K562 (cell line): ENCODE results near the gene CAPN2. TPM values are rescaled to one million over a fixed set of nuclear protein-coding genes. Genes with fewer than 3 reads are reported as not detected.

Experiments
- ATAC-seq: fragments of 200-7000 bp; cut with Tn5 transposase; 3 replicates; pipeline ENCODE4 v1.9.1; 2020; ENCODE audit warnings: moderate library complexity
- BruUV-seq: library from RNA; stranded (reverse); fragments of 400-500 nt; replicated peaks from 2 replicates; lab custom pipeline; 2021; lab: Mats Ljungman, UMichigan
- CTCF ChIA-PET: fragments of 300-600 bp; formaldehyde crosslinking; extraction: SDS; loops from one replicate; lab custom pipeline; 2021; ENCODE audit warnings: low intra/inter-chr PET ratio; lab: Yijun Ruan, JAX
- POLR2A ChIA-PET: fragments of 300-600, 350-650 bp; sonication (Branson Sonifier 250); formaldehyde crosslinking; extraction: SDS; loops from one replicate; lab custom pipeline; 2021; ENCODE audit warnings: antibody characterized with exemption, inconsistent platforms; lab: Yijun Ruan, JAX
- DNase-seq, 4 experiments: peaks; one replicate each; pipeline versions ENCODE4 v3.0.0 to v3.0.0-alpha.2; 2011 to 2018; ENCODE audit warnings: low spot score in 3 of 4, mixed read lengths in 3 of 4; ENCODE audit errors: extremely low read depth in 1 of 4
- FAIRE-seq: peaks from 2 replicates; lab custom pipeline; 2011; peaks lifted over from hg19 to GRCh38; lab: Jason Lieb, UNC
- H2AFZ ChIP-seq: 2 replicates; pipeline ENCODE4 v1.6.0; 2011; ENCODE audit warnings: low read depth, low read length, control low read depth, inconsistent platforms
- H3K27ac ChIP-seq: fragments of 200-600 bp; 3 replicates; pipeline ENCODE4 v1.8.0; 2011; ENCODE audit warnings: low read depth, mild to moderate bottlenecking, control low read depth, inconsistent platforms, low read length, moderate library complexity, mixed read lengths; ENCODE audit errors: extremely low read depth
- H3K27me3 ChIP-seq, 2 experiments: fragments of 300-600 bp in 1 of 2; 2 replicates in 1 of 2; 3 replicates in 1 of 2; pipeline versions ENCODE4 v1.6.0 to v1.8.0; 2011; ENCODE audit warnings: inconsistent platforms in 2 of 2, low read length in 2 of 2, mild to moderate bottlenecking in 1 of 2, mixed read lengths in 1 of 2, moderate library complexity in 1 of 2; ENCODE audit not compliant: control insufficient read depth in 2 of 2, insufficient read depth in 2 of 2
- H3K36me3 ChIP-seq: fragments of 300-600 bp; 3 replicates; pipeline ENCODE4 v1.8.0; 2011; ENCODE audit warnings: mild to moderate bottlenecking, low read length, inconsistent platforms; ENCODE audit not compliant: control insufficient read depth, insufficient read depth
- H3K4me1 ChIP-seq, 2 experiments: fragments of 200-600 bp in 1 of 2; replicated peaks in 1 of 2; 2 replicates in 1 of 2; 3 replicates in 1 of 2; pipeline versions ENCODE4 v1.5.1 to v1.8.0; 2011; ENCODE audit warnings: inconsistent platforms in 2 of 2, low read length in 2 of 2, mild to moderate bottlenecking in 1 of 2, mixed read lengths in 1 of 2, moderate library complexity in 1 of 2; ENCODE audit not compliant: control insufficient read depth in 2 of 2, insufficient read depth in 2 of 2
- H3K4me2 ChIP-seq: 2 replicates; pipeline ENCODE4 v1.6.1; 2011; ENCODE audit warnings: low read length, control low read depth, inconsistent platforms, mixed read lengths; ENCODE audit not compliant: insufficient read depth
- H3K4me3 ChIP-seq: fragments of 200-600 bp; sonication (generic), shearing (Covaris generic); 2 replicates; pipeline ENCODE4 v1.5.1; 2016; ENCODE audit warnings: control low read depth, inconsistent platforms
- H3K79me2 ChIP-seq: fragments of 200-600 bp; 3 replicates; pipeline ENCODE4 v1.8.0; 2011; ENCODE audit warnings: low read length, inconsistent platforms; ENCODE audit not compliant: control insufficient read depth, insufficient read depth
- H3K9ac ChIP-seq, 2 experiments: 2 replicates each; pipeline versions ENCODE4 v1.6.0 to v1.6.1; 2011; ENCODE audit warnings: low read depth in 2 of 2, low read length in 2 of 2, control low read depth in 1 of 2, inconsistent platforms in 1 of 2, mild to moderate bottlenecking in 1 of 2, mixed read lengths in 1 of 2; ENCODE audit not compliant: insufficient read depth in 1 of 2
- H3K9me1 ChIP-seq: one replicate; pipeline ENCODE4 v1.6.0; 2011; ENCODE audit warnings: inconsistent platforms, mild to moderate bottlenecking, low read length, moderate library complexity; ENCODE audit not compliant: control insufficient read depth, insufficient read depth
- H3K9me3 ChIP-seq: replicated peaks from 2 replicates; pipeline ENCODE4 v1.5.1; 2011; ENCODE audit warnings: low read depth, low read length, inconsistent platforms; ENCODE audit not compliant: control insufficient read depth, insufficient read depth
- H4K20me1 ChIP-seq: replicated peaks from 2 replicates; pipeline ENCODE4 v1.6.1; 2011; ENCODE audit warnings: low read length, inconsistent platforms, mixed read lengths; ENCODE audit not compliant: control insufficient read depth, insufficient read depth
- COPS2 ChIP-seq: fragments of 450-650 bp; conservative IDR thresholded peaks from 2 replicates; pipeline ENCODE4 v1.6.1; 2016; ENCODE audit warnings: mild to moderate bottlenecking, moderate library complexity
- DACH1 ChIP-seq: fragments of 450-650 bp; IDR thresholded peaks from 2 replicates; pipeline ENCODE4 v1.6.1; 2018; ENCODE audit not compliant: partially characterized antibody
- DDX20 ChIP-seq: fragments of 450-650 bp; IDR thresholded peaks from 2 replicates; pipeline ENCODE4 v1.6.1; 2016; ENCODE audit warnings: missing genetic modification characterization, low read depth, mild to moderate bottlenecking, missing compliant biosample characterization, moderate library complexity
- HDAC6 ChIP-seq: IDR thresholded peaks from 2 replicates; pipeline ENCODE4 v1.6.1; 2012; ENCODE audit warnings: low read depth, mild to moderate bottlenecking, control low read depth, inconsistent platforms, low read length, moderate library complexity
- HEY1 ChIP-seq: fragments of 250-450 bp; sonication (Bioruptor Pico); IDR thresholded peaks from 2 replicates; pipeline ENCODE4 v1.5.0; 2020; ENCODE audit warnings: mild to moderate bottlenecking, moderate library complexity, borderline replicate concordance
- HMGXB4 ChIP-seq: sonication (generic); formaldehyde crosslinking; IDR thresholded peaks from 2 replicates; pipeline ENCODE4 v1.8.1; 2023; ENCODE audit warnings: mild to moderate bottlenecking, missing genetic modification reagents
- JUND ChIP-seq, 2 experiments: IDR thresholded peaks; 2 replicates in 1 of 2; 3 replicates in 1 of 2; pipeline ENCODE4 v1.6.1; 2011; ENCODE audit warnings: borderline replicate concordance in 2 of 2, low read depth in 2 of 2, low read length in 2 of 2, improper control_type of control experiment in 1 of 2, missing biosample characterization in 1 of 2, missing genetic modification characterization in 1 of 2, missing genetic modification reagents in 1 of 2
- KDM5B ChIP-seq: fragments of 200-600 bp; sonication (generic); IDR thresholded peaks from 2 replicates; pipeline ENCODE4 v1.6.1; 2012; ENCODE audit warnings: low read depth, mild to moderate bottlenecking, moderate library complexity, low read length, control low read depth, inconsistent platforms; ENCODE audit not compliant: insufficient replicate concordance
- MAFG ChIP-seq: fragments of 450-650 bp; conservative IDR thresholded peaks from 2 replicates; pipeline ENCODE4 v1.6.1; 2016; ENCODE audit warnings: missing genetic modification characterization, missing compliant biosample characterization
- MYNN ChIP-seq, 2 experiments: sonication (generic); formaldehyde crosslinking in 1 of 2; IDR thresholded peaks; 2 replicates each; pipeline versions ENCODE4 v1.5.0 to v1.6.1; 2016 to 2020; ENCODE audit warnings: antibody characterized with exemption in 1 of 2, missing genetic modification reagents in 1 of 2
- RNF2 ChIP-seq: sonication (generic); IDR thresholded peaks from 2 replicates; pipeline ENCODE4 v1.6.1; 2016
- ZKSCAN3 ChIP-seq: fragments of 250-450 bp; sonication (Bioruptor Pico); IDR thresholded peaks from 2 replicates; pipeline ENCODE4 v1.4.0; 2020
- WGBS: fragments of 100-300 bp; shearing (Covaris generic); methylation state at CpG from one replicate; pipeline ENCODE4 v1.1.6; 2016; ENCODE audit warnings: low coverage, mixed read lengths; ENCODE audit not compliant: insufficient coverage; ENCODE audit errors: missing lambda C conversion rate; 5-methylcytosine and 5-hydroxymethylcytosine counted together
- in situ Hi-C: fragments of 300-500 bp; cut with MboI; formaldehyde crosslinking; loops from 4 replicates; pipeline ENCODE4 v1.15.0; 2018; ENCODE audit warnings: inconsistent platforms, mixed read lengths
- intact Hi-C: fragments of 100-400 bp; cut with micrococcal nuclease; formaldehyde crosslinking; loops from 2 replicates; pipeline ENCODE4 v1.14.2; 2022
- polyA plus RNA-seq, 8 experiments: library from polyadenylated mRNA; depleted of rRNA in 4 of 8; stranded (reverse) in 5 of 8; unstranded in 3 of 8; fragments of >200 nt; fragmentation: Nextera tagmentation in 2 of 8; fragmentation: Illumina TruSeq in 1 of 8; extraction: Ambion mirVana in 2 of 8; extraction: Trizol in 1 of 8; gene quantifications; 2 replicates each; pipeline versions ENCODE4 v1.2.1 to v1.2.3, GENCODE V29; 2011 to 2014; ENCODE audit warnings: inconsistent platforms in 1 of 8, missing spikeins in 1 of 8
- total RNA-seq, 7 experiments: library from RNA; depleted of rRNA in 6 of 7; stranded (reverse); fragments of >200 nt in 6 of 7; fragmentation: Illumina TruSeq in 2 of 7; extraction: Trizol in 2 of 7; gene quantifications; 2 replicates each; pipeline versions ENCODE4 v1.2.1 to v1.2.3, GENCODE V29; 2011 to 2021; ENCODE audit warnings: low replicate concordance in 1 of 7

Gene CAPN2
- total and polyA plus RNA-seq, 9 of the 15 experiments (the other 6 are each of a cell fraction or from before 2014, with no cell fraction given): 24.6 to 157 (median 101) TPM

GRCh38 chr1:223680188-223680587 lies 32.2 kb upstream of the CAPN2 start:
- H3K9ac ChIP-seq: no peak overlapping the region
- FAIRE-seq: no peak
- in situ Hi-C loops (loop anchor here (25.0 kb wide), 1 partner anchor 543 kb away; the partner anchor contains the start of gene TLR5), intact Hi-C loops (no loop called here)
- no peak overlapping the region for H2AFZ ChIP-seq
- no peak for TF ChIP-seq HDAC6
- no peak for TF ChIP-seq ZKSCAN3 (CRISPR knock-in tag)
- no peak for TF ChIP-seq DDX20 (tag)
- TF ChIP-seq DACH1: no peak
- no peak for TF ChIP-seq MAFG
- TF ChIP-seq COPS2: no peak
- no peak for TF ChIP-seq HMGXB4 (CRISPR knock-in tag)
- no peak for TF ChIP-seq KDM5B
- TF ChIP-seq JUND (IDR thresholded peaks at IDR 0.05; ENCODE audit: borderline replicate concordance, low read depth, low read length): no peak
- no peak for TF ChIP-seq JUND (tag; IDR thresholded peaks at IDR 0.05; ENCODE audit: borderline replicate concordance, low read depth, low read length)
- TF ChIP-seq MYNN (IDR thresholded peaks at IDR 0.05): no peak
- TF ChIP-seq MYNN (CRISPR knock-in tag; IDR thresholded peaks at IDR 0.05): no peak
- TF ChIP-seq HEY1 (CRISPR knock-in tag): no peak
- TF ChIP-seq RNF2: no peak
- no peak overlapping the region for H3K27ac ChIP-seq
- H3K9me3 ChIP-seq: no peaks in the 10 kb centered on the region
- BruUV-seq: no TSS peak
- H3K4me2 ChIP-seq: no peak overlapping the region
- H4K20me1 ChIP-seq: peaks cover 7% of the 10 kb centered on the region; the same call in 1 of the 2 replicates
- CTCF ChIA-PET: no interaction called here
- DNase-seq: peak in 1 of 4 experiments; percentile 6
- WGBS: 5% methylated on average over 2 of the region's 2 CpGs
- H3K4me3 ChIP-seq: no peak overlapping the region
- no peaks in the 10 kb centered on the region for H3K79me2 ChIP-seq
- H3K4me1 ChIP-seq: no peaks in the 10 kb centered on the region; a peak in 2 of 5 replicates
- no peaks in the 10 kb centered on the region for H3K9me1 ChIP-seq
- POLR2A ChIA-PET: no interaction called here
- no peaks in the 10 kb centered on the region for H3K36me3 ChIP-seq
- H3K27me3 ChIP-seq: peaks cover 16 to 33% of the 10 kb centered on the region in 2 experiments
- no peak for ATAC-seq
